ENCODE measurements around the gene PLEKHH2.
"Not testable (repeated sequence)": the region's sequence is repeated elsewhere in the genome, so short reads cannot be mapped to it uniquely, and the experiment has no call there.

Gene PLEKHH2

GRCh38 chr2:43642363-43642762, 5.3 kb downstream of the PLEKHH2 start:
- no peak for DNase-seq

DNA sequence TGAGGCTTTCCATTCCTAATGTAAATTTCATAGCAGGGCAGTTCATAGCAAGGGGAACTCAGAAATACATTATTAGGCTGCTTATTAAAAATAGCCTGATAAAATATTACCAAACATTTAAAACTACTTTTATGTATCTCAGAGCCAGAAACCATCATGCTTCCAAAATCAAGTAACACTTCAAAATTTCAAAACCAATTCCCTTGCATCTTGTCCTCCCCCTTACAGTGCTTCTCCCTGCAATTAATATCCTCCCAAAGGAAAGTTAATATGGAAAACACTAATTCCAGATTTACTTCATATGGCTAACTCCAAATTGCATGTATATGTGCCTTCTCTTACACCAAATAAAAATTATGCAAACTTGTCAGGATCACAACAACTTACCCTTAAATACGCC, 6.6 kb downstream of the PLEKHH2 start:
- DNase-seq, result no peak

- DNase-seq, result no peak
Observed at GRCh38 chr2:43648994-43649701, 12.1 kb downstream of the PLEKHH2 start.

DNA sequence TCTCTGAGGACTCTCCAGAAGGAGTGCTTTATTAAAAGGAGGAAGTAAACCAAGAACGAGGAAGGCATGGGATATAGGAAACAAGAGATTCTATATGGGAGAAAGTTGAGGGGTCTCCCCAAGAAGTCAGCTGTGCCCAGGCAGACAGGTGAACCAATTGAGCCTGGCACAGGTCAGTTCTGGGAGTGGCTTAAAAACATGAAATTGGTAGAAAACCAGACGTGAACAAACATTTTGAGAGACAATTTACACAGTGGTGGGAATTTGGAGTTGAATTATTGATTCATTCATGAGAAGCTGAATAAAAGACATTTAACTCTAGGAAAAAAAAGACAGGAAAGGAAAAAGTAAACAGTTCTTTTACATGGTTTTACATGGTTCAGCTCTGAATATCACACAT, 16.4 kb downstream of the PLEKHH2 start:
- DNase-seq, result no peak

GRCh38 chr2:43657241-43657640, 20.2 kb downstream of the PLEKHH2 start:
- no peak for DNase-seq

GRCh38 chr2:43675646-43676321, 38.7 kb downstream of the PLEKHH2 start:
- no peak for DNase-seq

GRCh38 chr2:43676322-43677050, 39.4 kb downstream of the PLEKHH2 start, which contains the start of gene C1GALT1C1L:
Gene C1GALT1C1L, minus strand, starts transcription at chr2:43676429. Its CDS starts 107 bp downstream, at chr2:43676322.
- DNase-seq, result peak in 1 of 2 donors; percentile 8

- not testable (repeated sequence) for DNase-seq
Observed at GRCh38 chr2:43677783-43678182, 40.7 kb downstream of the PLEKHH2 start.

DNA sequence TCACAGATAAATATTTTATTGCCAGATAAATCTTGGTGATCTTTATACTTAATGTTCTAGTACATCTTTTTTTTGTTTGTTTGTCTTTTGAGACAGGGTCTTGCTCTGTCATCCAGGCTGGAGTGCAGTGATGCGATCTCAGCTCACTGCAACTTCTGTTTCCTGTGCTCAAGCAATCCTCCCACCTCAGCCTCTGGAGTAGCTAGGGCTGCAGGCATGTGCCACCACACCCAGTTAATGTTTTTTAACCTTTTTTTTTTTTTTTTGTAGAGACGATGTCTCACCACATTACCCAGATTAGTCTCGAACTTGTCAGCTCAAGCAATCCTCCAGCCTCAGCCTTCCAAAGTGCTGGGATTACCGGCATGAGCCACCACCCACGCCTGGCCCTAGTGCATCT, 48.3 kb downstream of the PLEKHH2 start:
- DNase-seq, result no peak

- no peak for DNase-seq
Observed at GRCh38 chr2:43689999-43690398, 52.9 kb downstream of the PLEKHH2 start.

DNA sequence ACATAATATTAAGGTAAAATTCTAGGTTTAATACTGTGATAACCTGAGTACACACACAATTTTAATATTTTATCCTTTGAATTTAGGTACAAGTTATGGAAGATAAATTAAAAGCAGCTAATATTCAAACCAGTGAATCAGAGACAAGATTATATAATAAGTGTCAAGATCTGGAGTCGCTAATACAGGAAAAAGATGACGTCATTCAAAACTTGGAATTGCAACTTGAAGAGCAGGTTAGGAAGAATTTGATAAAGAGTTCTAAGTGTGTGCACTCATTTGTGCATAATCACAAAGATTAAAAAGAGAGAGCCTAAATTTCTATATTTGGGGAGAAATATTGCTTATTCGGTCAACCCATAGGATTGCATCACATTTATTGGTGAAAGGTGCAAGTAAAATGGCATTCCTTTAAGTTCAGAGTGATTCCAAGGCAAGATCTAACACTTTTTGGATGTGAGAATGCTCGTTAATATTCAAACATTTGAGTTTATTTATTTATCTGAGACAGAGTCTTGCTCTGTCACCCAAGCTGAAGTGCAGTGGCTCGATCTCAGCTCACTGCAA, 55.5 kb downstream of the PLEKHH2 start:
- no peak for DNase-seq

- DNase-seq, result not testable (repeated sequence)
Observed at GRCh38 chr2:43698140-43698539, 61.1 kb downstream of the PLEKHH2 start.

GRCh38 chr2:43699761-43700160, 62.7 kb downstream of the PLEKHH2 start:
- DNase-seq, result no peak

DNA sequence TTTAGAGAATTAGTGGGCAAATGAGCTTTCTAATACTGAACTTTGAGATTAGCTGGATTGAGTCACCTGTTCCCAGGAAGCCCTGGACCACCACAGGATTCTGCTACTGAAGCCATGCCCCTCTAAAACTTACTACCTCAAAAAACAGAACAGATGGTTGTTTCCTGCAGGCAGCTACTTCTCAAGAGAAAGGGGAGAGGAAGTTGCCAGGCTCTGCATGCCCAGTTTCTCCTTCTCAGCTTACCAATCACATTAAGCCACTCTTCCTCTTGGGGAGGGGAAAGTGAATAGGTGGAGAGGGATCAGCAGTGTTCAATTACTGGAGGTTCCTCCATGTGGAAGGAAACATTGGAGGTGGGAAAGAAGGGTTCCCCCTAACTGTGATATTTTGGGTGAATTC, 64.1 kb downstream of the PLEKHH2 start:
- DNase-seq, result no peak

GRCh38 chr2:43707255-43708015, 70.4 kb downstream of the PLEKHH2 start:
- no peak for DNase-seq

- no peak for DNase-seq
Observed at GRCh38 chr2:43708178-43708577, 71.1 kb downstream of the PLEKHH2 start.

DNA sequence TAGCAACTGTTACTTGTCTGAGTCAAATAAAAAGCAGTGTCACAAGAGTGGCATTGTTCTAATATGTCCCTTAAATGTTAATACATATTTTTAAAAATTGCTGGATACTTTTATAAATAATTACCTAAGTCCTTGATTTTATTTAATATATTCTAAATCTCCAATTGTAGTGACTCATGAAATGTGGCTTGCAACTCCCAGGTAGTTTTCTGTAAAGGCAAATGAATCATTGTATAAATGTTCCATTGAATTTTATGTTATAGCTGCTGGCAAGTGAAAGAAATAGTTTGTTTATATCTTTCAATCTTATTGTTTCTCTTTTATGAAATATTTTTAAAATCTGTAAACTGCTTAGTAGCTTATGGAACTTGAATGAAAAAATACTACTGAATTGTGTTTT, 71.8 kb downstream of the PLEKHH2 start:
- DNase-seq, result no peak

- no peak for DNase-seq
Observed at GRCh38 chr2:43710866-43711265, 73.8 kb downstream of the PLEKHH2 start.

DNA sequence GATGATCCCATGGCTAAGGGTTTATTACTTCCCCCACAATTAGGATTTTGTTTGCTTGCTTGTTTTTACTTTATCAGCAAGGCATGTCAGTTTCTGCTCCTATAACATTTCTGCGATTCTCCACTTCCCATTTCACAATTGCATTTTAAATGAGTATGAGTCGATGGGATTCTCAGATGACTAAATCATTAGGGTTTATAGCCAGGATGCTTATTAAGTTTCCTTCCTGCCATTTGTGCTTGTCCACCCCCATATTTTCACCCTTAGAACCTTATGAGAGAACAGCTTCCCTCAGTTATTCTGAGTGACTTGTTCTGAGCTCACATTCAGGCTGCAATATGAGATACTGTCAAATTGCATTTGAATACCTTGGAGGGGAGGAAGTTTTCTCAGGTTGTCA, 77.1 kb downstream of the PLEKHH2 start:
- DNase-seq, result no peak

DNA sequence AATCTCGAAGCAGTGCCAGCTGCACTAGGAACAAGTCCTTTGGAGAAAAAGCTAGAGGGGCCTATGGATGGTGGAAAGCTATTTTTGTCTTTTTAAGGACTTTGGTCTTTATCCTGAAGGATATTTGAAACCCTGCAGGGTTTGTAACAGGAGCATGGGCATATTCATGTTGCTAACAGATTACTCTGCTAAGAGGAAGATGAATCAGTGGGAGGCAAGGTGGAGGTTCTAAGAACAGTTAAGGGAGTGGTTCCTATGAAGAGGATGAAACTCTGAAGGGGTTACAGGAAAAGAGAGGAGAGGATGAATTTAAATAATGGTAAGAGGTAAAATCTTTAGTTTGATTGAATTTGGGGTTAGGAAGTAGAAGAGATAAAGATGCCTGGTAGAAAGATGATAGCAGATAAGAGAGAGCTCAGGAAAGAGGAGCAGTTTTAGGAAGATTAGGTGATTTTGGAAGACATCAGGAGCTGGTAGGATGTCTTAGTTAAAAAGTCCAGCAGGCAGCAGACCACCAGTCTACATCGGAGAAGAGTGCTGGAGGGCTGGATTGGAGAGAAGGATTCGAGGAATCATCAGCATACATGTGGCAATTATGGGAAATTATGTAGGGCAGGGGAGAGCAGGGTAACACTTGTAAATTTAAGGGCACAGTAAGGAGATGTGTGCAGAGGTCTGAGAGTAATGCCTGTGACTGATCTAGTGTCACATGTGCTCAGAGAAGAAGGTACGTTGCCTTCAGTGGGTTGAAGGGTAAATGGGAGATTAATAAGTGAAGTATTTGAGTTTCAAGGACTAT, 78.4 kb downstream of the PLEKHH2 start:
- DNase-seq, result no peak

DNA sequence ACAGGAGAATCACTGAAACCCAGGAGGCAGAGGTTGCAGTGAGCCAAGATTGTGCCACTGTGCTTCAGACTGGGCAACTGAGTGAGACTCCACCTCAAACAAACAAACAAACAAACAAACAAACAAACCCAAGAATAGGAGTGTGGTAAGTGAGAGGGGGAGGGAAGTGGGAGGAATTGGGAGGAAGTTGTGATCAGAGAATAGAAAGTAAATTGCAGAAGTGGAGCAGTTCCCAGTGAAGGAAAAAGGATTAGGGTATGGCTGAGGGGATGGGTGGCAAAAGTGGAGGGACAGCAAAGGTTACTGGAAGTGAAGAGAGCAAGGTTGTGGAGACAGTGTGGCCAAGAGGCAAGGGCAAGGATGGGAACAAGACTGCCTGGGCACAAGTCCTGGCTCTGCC, 80.3 kb downstream of the PLEKHH2 start:
- no peak for DNase-seq
